Thoracic aorta (tissue), 2 donors: Measurements from ENCODE around the gene RPS6KA3. TPM values are rescaled to one million over a fixed set of nuclear protein-coding genes. Genes with fewer than 3 reads are reported as not detected.

Experiments used
- ATAC-seq: fragments of 150-250 bp; one replicate; pipeline ENCODE4 v1.8.0; 2017; ENCODE audit warnings: low read depth; ENCODE audit not compliant: insufficient number of reproducible peaks, low FRiP score
- DNase-seq: peaks from one replicate; pipeline ENCODE4 v3.0.0-alpha.2; 2020; ENCODE audit warnings: low spot score
- H3K27ac ChIP-seq, 2 donors: fragments of 200-600 bp; sonication (generic); 1 replicate in 1 of 2; 2 replicates in 1 of 2; pipeline ENCODE4 v1.5.1; 2016; ENCODE audit warnings: mild to moderate bottlenecking in 2 of 2, moderate library complexity in 2 of 2
- H3K27me3 ChIP-seq: fragments of 200-600 bp; sonication (generic); replicated peaks from 2 replicates; pipeline ENCODE4 v1.6.0; 2016; ENCODE audit warnings: mild to moderate bottlenecking; ENCODE audit not compliant: insufficient read depth
- H3K36me3 ChIP-seq: fragments of 200-600 bp; sonication (generic); one replicate; pipeline ENCODE4 v1.5.1; 2016
- H3K4me1 ChIP-seq, 2 donors: fragments of 200-600 bp; sonication (generic); 1 replicate in 1 of 2; 2 replicates in 1 of 2; pipeline versions ENCODE4 v1.5.1 to v1.6.0; 2016; ENCODE audit warnings: low read depth in 2 of 2, mild to moderate bottlenecking in 1 of 2; ENCODE audit not compliant: control insufficient read depth in 1 of 2
- H3K4me3 ChIP-seq: fragments of 200-600 bp; sonication (generic); 2 replicates; pipeline ENCODE4 v1.5.1; 2016; ENCODE audit warnings: mild to moderate bottlenecking
- H3K9me3 ChIP-seq: fragments of 200-600 bp; sonication (generic); 2 replicates; pipeline ENCODE4 v1.5.1; 2016
- total RNA-seq, 2 donors: library from RNA; depleted of rRNA; stranded (reverse); fragments of >200 nt; gene quantifications; one replicate each; pipeline versions ENCODE4 v1.1.0 to v1.2.3, GENCODE V29; 2016
- TF ChIP-seq, protein P1 (sequence below): fragments of 200-600 bp; sonication (generic); IDR thresholded peaks from one replicate; pipeline ENCODE4 v1.5.1; 2019; ENCODE audit warnings: antibody characterized with exemption

The RPS6KA3 gene
- total RNA-seq, 2 donors from 2014 or later, result 24.0 to 64.5 TPM

DNA sequence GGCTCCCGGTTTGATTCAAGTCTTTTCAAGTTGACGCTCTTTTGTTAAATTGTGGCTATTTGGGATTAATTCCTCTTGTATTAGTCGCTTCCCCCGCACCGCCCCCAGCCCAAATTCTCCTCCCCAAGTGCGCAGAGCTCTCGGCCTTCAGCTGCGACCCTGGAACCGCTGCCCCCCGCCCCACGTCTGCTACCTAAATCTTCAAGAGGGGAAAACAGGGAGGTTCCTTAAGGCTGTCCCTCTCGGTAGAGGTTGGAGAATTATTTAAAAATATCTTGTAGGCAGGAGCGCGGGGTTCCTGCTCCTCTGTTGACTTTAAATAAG, 860 bp upstream of the RPS6KA3 start:
- peak overlapping the region; percentile 78 to 88 for H3K27ac ChIP-seq
- peak overlapping the region; percentile 88 for H3K4me3 ChIP-seq

DNA sequence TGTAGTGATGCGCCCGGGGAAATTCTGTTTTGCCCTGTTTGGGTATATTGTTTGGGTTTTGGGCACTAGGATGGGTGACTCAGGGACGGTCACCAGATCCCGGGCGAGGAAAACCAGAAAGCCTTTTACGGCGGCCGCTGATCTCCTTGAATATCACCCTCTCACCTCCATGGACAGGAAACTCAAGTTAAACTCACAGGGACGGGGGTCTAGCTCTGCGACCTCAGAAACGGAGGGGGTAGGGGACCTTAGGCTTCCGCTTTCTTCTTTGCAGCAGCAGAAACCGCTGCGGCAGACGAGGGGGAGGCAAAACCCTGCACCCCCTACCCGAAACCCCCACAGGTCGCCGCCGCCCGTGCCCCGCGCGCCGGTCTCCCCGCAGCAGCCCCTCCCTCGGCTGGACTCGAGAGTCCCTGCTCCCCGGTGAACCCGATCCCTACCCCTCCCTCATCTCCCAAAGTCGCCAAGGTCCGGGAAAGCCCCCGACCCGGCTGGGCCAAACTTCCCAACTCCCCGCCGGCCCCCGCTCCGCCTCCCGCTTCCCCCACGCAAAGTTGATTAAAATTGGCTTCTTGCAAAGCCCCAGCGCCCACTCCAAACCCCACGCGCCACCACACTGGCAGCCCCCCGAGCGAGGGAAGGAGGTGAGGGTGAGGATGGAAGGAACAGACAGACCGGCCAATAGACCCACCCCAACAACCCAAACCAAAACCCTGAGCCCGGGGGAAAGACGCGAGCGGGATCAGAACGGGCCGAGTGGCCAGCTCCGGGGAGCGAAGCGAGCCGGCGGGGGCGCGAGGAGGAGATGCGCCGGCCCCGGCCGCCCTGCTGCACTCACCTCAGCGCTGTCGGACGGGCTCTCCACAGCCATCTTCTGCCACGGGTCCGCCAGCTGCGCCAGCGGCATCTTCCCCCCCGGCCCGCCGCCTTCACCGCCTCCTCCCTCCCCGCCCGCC, 705 bp downstream of the RPS6KA3 start:
- TF ChIP-seq, protein P1, sequence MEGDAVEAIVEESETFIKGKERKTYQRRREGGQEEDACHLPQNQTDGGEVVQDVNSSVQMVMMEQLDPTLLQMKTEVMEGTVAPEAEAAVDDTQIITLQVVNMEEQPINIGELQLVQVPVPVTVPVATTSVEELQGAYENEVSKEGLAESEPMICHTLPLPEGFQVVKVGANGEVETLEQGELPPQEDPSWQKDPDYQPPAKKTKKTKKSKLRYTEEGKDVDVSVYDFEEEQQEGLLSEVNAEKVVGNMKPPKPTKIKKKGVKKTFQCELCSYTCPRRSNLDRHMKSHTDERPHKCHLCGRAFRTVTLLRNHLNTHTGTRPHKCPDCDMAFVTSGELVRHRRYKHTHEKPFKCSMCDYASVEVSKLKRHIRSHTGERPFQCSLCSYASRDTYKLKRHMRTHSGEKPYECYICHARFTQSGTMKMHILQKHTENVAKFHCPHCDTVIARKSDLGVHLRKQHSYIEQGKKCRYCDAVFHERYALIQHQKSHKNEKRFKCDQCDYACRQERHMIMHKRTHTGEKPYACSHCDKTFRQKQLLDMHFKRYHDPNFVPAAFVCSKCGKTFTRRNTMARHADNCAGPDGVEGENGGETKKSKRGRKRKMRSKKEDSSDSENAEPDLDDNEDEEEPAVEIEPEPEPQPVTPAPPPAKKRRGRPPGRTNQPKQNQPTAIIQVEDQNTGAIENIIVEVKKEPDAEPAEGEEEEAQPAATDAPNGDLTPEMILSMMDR, result no peak
- Histone ChIP-seq H3K27me3 (no peaks in the 10 kb centered on the region), H3K4me3 (peak overlapping the region; percentile 88), H3K27ac (peak overlapping the region; percentile 66 to 87), H3K36me3 (no peaks in the 10 kb centered on the region), H3K9me3 (no peaks in the 10 kb centered on the region), H3K4me1 (peaks cover 3 to 11% of the 10 kb centered on the region in 2 donors)
- no peak for ATAC-seq
- no peak for DNase-seq

More for the DNA sequence above, 860 bp upstream of the RPS6KA3 start:
- H3K36me3 ChIP-seq, result no peaks in the 10 kb centered on the region
- no peak for DNase-seq
- ATAC-seq, result no peak
- no peaks in the 10 kb centered on the region for H3K27me3 ChIP-seq
- TF ChIP-seq, protein P1, result no peak
- no peaks in the 10 kb centered on the region for H3K9me3 ChIP-seq
- peaks cover 3 to 11% of the 10 kb centered on the region in 2 donors for H3K4me1 ChIP-seq

DNA sequence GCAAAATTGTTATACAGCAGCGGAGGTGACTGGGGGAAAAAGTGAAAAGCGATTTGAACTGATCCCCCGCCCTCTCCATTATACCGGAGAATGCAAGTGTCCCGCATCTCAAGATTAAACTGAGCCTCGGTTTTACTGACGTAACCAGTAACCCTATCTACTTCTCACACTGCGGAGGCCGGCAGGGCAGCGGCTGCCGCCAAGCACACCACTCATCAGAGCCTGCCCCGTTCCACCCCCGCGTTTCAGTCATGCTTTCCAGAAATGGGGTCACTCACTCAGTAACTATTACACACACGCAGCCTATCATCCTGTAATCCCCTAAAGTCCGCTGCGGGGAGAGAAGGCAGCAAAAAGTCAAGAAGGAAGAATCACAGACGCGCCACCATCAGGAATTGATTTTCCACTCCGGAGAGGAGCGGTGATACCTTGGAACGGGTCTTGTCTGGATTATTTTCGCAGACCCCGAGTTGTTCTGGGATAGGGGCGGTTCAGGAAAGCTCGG, 1.4 kb downstream of the RPS6KA3 start:
- DNase-seq, result peak; percentile 40

DNA sequence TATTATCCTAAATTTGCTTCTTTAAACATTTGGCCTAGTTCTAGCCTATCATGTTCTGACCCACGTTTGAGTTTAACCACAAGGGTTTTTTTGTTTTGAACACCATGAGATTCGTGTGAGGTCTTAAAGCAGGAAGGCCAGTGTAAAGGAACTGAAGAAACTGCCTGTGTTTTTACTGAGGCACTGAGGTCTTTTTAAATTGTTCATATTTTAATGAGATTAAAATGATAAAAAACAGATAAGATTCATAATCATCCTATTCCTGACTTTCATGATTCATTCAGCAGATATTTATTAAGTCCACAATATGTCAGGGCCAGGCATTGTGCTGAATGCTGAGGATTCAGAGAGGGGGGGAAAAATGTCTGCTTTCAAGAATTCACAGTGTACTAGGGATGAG, 3.2 kb downstream of the RPS6KA3 start:
- H3K4me1 ChIP-seq, result peaks cover 3 to 11% of the 10 kb centered on the region in 2 donors
- no peak overlapping the region for H3K27ac ChIP-seq
- no peaks in the 10 kb centered on the region for H3K27me3 ChIP-seq
- ATAC-seq (no peak), DNase-seq (no peak)
- no peaks in the 10 kb centered on the region for H3K9me3 ChIP-seq
- no peaks in the 10 kb centered on the region for H3K36me3 ChIP-seq
- H3K4me3 ChIP-seq, result no peak overlapping the region
- TF ChIP-seq, protein P1, result no peak

More for the DNA sequence above, 1.4 kb downstream of the RPS6KA3 start:
- peak overlapping the region; percentile 88 for H3K4me3 ChIP-seq
- peak overlapping the region; percentile 66 to 87 for H3K27ac ChIP-seq
- TF ChIP-seq, protein P1, result no peak
- no peaks in the 10 kb centered on the region for H3K9me3 ChIP-seq
- no peaks in the 10 kb centered on the region for H3K36me3 ChIP-seq
- H3K27me3 ChIP-seq, result no peaks in the 10 kb centered on the region
- no peak for ATAC-seq
- H3K4me1 ChIP-seq, result peaks cover 3 to 11% of the 10 kb centered on the region in 2 donors

DNA sequence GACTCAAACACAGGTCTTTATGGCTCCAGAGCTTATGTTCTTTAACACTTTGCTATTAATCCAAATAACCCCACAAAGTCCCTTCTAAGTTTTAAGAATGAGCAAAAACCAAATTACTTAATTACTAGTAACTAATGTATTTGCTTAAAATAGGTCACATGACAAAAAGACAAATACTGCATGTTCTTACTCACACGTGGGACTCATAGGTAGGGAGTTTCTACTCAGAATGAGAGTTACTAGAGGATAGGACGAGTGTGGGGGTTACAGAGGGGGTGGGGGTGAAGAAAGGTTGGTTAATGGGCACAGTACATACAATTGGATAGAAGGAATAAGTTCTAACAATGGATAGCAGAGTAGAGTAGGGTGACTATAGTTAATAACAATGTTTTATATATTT, 5.8 kb downstream of the RPS6KA3 start:
- DNase-seq (no peak), ATAC-seq (no peak)
- Histone ChIP-seq H3K4me1 (peaks cover 3 to 11% of the 10 kb centered on the region in 2 donors), H3K27ac (no peak overlapping the region), H3K4me3 (no peak overlapping the region), H3K27me3 (no peaks in the 10 kb centered on the region), H3K36me3 (no peaks in the 10 kb centered on the region), H3K9me3 (no peaks in the 10 kb centered on the region)
- TF ChIP-seq, protein P1, result no peak
